Measurements from ENCODE around the gene LIN7A.
"Not testable (repeated sequence)": the region's sequence is repeated elsewhere in the genome, so short reads cannot be mapped to it uniquely, and the experiment has no call there.

LIN7A gene

GRCh38 chr12:80901661-80902060 lies 36.1 kb downstream of the LIN7A start:
- no peak for TF ChIP-seq CTCF (IDR thresholded peaks at IDR 0.05; ENCODE audit: control insufficient read depth, extremely low read depth, insufficient read depth)
- no peak for DNase-seq (ENCODE audit: low read depth)

GRCh38 chr12:80895240-80895639 lies 42.5 kb downstream of the LIN7A start:
- DNase-seq (ENCODE audit: low read depth) = no peak
- TF ChIP-seq CTCF (IDR thresholded peaks at IDR 0.05; ENCODE audit: control insufficient read depth, extremely low read depth, insufficient read depth) = no peak
- H3K4me3 ChIP-seq (ENCODE audit: low read depth, low read length) = no peak overlapping the region

More at GRCh38 chr12:80901661-80902060, 36.1 kb downstream of the LIN7A start:
- H3K4me3 ChIP-seq (ENCODE audit: low read depth, low read length) = no peak overlapping the region

- no peak for DNase-seq (ENCODE audit: low read depth)
- TF ChIP-seq CTCF (IDR thresholded peaks at IDR 0.05; ENCODE audit: control insufficient read depth, extremely low read depth, insufficient read depth) = no peak
- no peak overlapping the region for H3K4me3 ChIP-seq (ENCODE audit: low read depth, low read length)
Measured at GRCh38 chr12:80894179-80894578, 43.6 kb downstream of the LIN7A start.

- TF ChIP-seq CTCF (IDR thresholded peaks at IDR 0.05; ENCODE audit: control insufficient read depth, extremely low read depth, insufficient read depth) = no peak
- no peak overlapping the region for H3K4me3 ChIP-seq (ENCODE audit: low read depth, low read length)
- no peak for DNase-seq (ENCODE audit: low read depth)
Measured at GRCh38 chr12:80892597-80893445, 44.9 kb downstream of the LIN7A start.

- TF ChIP-seq CTCF (IDR thresholded peaks at IDR 0.05; ENCODE audit: control insufficient read depth, extremely low read depth, insufficient read depth) = no peak
- no peak overlapping the region for H3K4me3 ChIP-seq (ENCODE audit: low read depth, low read length)
- no peak for DNase-seq (ENCODE audit: low read depth)
Measured at GRCh38 chr12:80884651-80885050, 53.1 kb downstream of the LIN7A start.

- no peak overlapping the region for H3K4me3 ChIP-seq (ENCODE audit: low read depth, low read length)
- no peak for DNase-seq (ENCODE audit: low read depth)
- no peak for TF ChIP-seq CTCF (IDR thresholded peaks at IDR 0.05; ENCODE audit: control insufficient read depth, extremely low read depth, insufficient read depth)
Measured at GRCh38 chr12:80881106-80881505, 56.6 kb downstream of the LIN7A start.

GRCh38 chr12:80878452-80878851 lies 59.3 kb downstream of the LIN7A start:
- H3K4me3 ChIP-seq (ENCODE audit: low read depth, low read length); DNase-seq (ENCODE audit: low read depth): not testable (repeated sequence)

Measured in LNCaP clone FGC (cell line).